MCF 10A (cell line): Measurements from ENCODE around the gene GPSM3. TPM values are rescaled to one million over a fixed set of nuclear protein-coding genes. Genes with fewer than 3 reads are reported as not detected.
A peak's percentile ranks its signal among the peaks of the same experiment; 100 is the strongest.

Experiments used
- Bru-seq: library from RNA; stranded (reverse); fragments of 400-500 nt; gene quantifications from one replicate; lab custom pipeline; 2021; lab: Mats Ljungman, UMichigan
- BruChase-seq, 2 experiments: library from RNA; stranded (reverse); fragments of 400-500 nt; gene quantifications; one replicate each; lab custom pipeline; 2021; lab: Mats Ljungman, UMichigan
- BruUV-seq: library from RNA; stranded (reverse); fragments of 400-500 nt; replicated peaks from 2 replicates; lab custom pipeline; 2021; lab: Mats Ljungman, UMichigan
- CTCF ChIA-PET: fragments of 300-600 bp; sonication (Branson Sonifier 250); formaldehyde crosslinking; extraction: SDS; loops from one replicate; lab custom pipeline; 2021; ENCODE audit warnings: antibody characterized with exemption, inconsistent platforms; lab: Yijun Ruan, JAX
- POLR2A ChIA-PET: fragments of 300-600, 350-650 bp; sonication (Branson Sonifier 250); formaldehyde crosslinking; extraction: SDS; loops from one replicate; lab custom pipeline; 2020; ENCODE audit warnings: antibody characterized with exemption, inconsistent platforms; lab: Yijun Ruan, JAX
- DNase-seq: peaks from one replicate; pipeline ENCODE4 v3.0.0-alpha.2; 2018; ENCODE audit not compliant: unreplicated experiment
- H3K27ac Mint-ChIP-seq: one replicate; pipeline ENCODE4 v1.8.0; 2022; ENCODE audit warnings: mild to moderate bottlenecking, low read depth, mixed read lengths; ENCODE audit not compliant: unreplicated experiment
- H3K27me3 Mint-ChIP-seq: one replicate; pipeline ENCODE4 v1.8.0; 2022; ENCODE audit warnings: mixed read lengths; ENCODE audit not compliant: insufficient read depth, unreplicated experiment
- H3K36me3 Mint-ChIP-seq: one replicate; pipeline ENCODE4 v1.8.0; 2022; ENCODE audit warnings: mild to moderate bottlenecking, moderate library complexity, mixed read lengths; ENCODE audit not compliant: insufficient read depth, unreplicated experiment
- H3K4me1 Mint-ChIP-seq: one replicate; pipeline ENCODE4 v1.8.0; 2022; ENCODE audit warnings: mixed read lengths; ENCODE audit not compliant: insufficient read depth, unreplicated experiment
- H3K4me3 Mint-ChIP-seq: one replicate; pipeline ENCODE4 v1.8.0; 2022; ENCODE audit warnings: mild to moderate bottlenecking, moderate library complexity, mixed read lengths; ENCODE audit not compliant: unreplicated experiment
- H3K9me3 Mint-ChIP-seq: one replicate; pipeline ENCODE4 v1.8.0; 2022; ENCODE audit warnings: mixed read lengths; ENCODE audit not compliant: unreplicated experiment
- CTCF ChIP-seq: fragments of 200-600 bp; IDR thresholded peaks from one replicate; pipeline ENCODE4 v1.8.0; 2022; ENCODE audit warnings: antibody characterized with exemption, mild to moderate bottlenecking; ENCODE audit not compliant: unreplicated experiment
- intact Hi-C: fragments of 100-400 bp; cut with micrococcal nuclease; formaldehyde crosslinking; loops from 2 replicates; pipeline ENCODE4 v1.14.1; 2022
- long read RNA-seq: library from polyadenylated mRNA; stranded (forward); transcript quantifications from one replicate; pipeline ENCODE4 v2.0.0, GENCODE V29; 2022
- total RNA-seq: library from RNA; stranded (reverse); gene quantifications from 2 replicates; pipeline ENCODE4 v1.2.3, GENCODE V29; 2022

Gene GPSM3, protein sequence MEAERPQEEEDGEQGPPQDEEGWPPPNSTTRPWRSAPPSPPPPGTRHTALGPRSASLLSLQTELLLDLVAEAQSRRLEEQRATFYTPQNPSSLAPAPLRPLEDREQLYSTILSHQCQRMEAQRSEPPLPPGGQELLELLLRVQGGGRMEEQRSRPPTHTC
- total RNA-seq (0.71 and 0.84 TPM in 2 replicates), Bru-seq, nascent RNA (percentile 20 among the genes with signal in this experiment), BruChase-seq, experiment 1, labeled RNA remaining after a 6-hour chase (percentile 30 among the genes with signal in this experiment), BruChase-seq, experiment 2, labeled RNA remaining after a 2-hour chase (percentile 33 among the genes with signal in this experiment)
- long read RNA-seq, partial matches to known transcripts: 2 of 3 reads
- long read RNA-seq, other reads (novel, unspliced or antisense): 0 of 3 reads

DNA sequence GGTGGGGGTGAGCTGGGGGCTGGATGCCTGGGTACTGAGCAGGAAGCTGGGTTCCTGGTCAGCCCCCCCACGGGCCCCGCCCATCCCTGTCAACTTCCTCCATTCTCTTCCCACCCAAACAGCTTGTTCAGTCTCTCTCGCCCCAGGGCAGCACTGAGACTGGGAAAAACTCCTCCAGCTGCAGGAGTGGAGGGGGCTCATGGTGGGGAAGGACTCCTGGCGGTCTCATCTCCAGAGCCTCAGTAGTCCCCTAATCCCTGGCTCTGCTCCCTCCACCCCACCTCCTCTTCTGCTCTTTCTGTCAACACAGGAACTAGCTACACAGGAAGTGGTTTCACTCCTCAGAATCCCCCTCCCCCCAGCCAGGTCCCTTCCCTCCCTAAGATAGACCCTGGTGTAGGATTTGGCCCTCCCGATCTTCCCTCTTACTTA, at the start of gene GPSM3:
TSS of gene GPSM3 (minus strand) at position 36 of the 432 bp plus-strand sequence. CDS start 130 bp downstream, outside the sequence.
- BruUV-seq: no TSS peak
- CTCF ChIA-PET: interaction anchor here (0.6 to 1.2 kb wide), 4 partner anchors 9 to 1768 kb away, joined by 3 to 4 read pairs (median 4); no protein-coding TSS in a partner anchor
- H3K36me3 Mint-ChIP-seq: peaks cover 4% of the 10 kb centered on the region
- no peaks in the 10 kb centered on the region for H3K27me3 Mint-ChIP-seq
- TF ChIP-seq CTCF: no peak
- H3K27ac Mint-ChIP-seq: peak within 1 kb of the TSS; percentile 57
- H3K4me1 Mint-ChIP-seq: peaks cover 22% of the 10 kb centered on the region
- no peak within 1 kb of the TSS for H3K4me3 Mint-ChIP-seq
- intact Hi-C loops: no loop called here
- POLR2A ChIA-PET: interaction anchor here (5.9 kb wide), 1 partner anchor 15 kb away, joined by 112 read pairs; the partner anchor contains the start of genes AGPAT1 and RNF5
- no peaks in the 10 kb centered on the region for H3K9me3 Mint-ChIP-seq
- DNase-seq: no peak

DNA sequence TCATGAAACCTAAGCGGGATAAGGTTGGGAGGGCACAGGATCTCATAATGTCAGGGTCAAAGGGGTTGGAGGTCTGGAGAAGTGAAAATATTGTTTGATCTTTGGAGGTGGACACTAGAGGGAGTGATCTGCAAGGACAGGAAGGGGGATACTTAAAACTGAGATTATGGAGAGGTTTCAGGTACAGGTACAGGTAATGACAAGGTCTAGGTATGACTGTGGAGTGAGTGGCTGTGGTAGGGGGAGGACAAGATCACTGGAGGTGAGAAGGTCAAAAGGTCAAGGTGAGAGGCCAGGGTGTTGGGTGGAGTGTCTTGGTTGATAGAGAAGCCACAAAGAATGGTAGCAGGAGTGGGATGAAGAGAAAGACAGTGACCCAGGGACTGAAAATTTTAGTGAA, 48.2 kb upstream of the GPSM3 start:
- ChIA-PET CTCF (interaction anchor here (0.6 to 1.1 kb wide), 3 partner anchors 13 to 122 kb away, joined by 3 to 4 read pairs (median 3); no protein-coding TSS in a partner anchor), POLR2A (no interaction called here)
- Mint-ChIP-seq H3K4me1 (peaks cover 9% of the 10 kb centered on the region), H3K9me3 (no peaks in the 10 kb centered on the region), H3K4me3 (no peak overlapping the region), H3K36me3 (peaks cover 6% of the 10 kb centered on the region), H3K27me3 (peaks cover 24% of the 10 kb centered on the region), H3K27ac (no peak overlapping the region)
- DNase-seq: no peak
- BruUV-seq: no TSS peak
- intact Hi-C loops: loop anchor here (10.0 kb wide), 1 partner anchor 544 kb away; no protein-coding TSS in a partner anchor
- TF ChIP-seq CTCF: no peak

DNA sequence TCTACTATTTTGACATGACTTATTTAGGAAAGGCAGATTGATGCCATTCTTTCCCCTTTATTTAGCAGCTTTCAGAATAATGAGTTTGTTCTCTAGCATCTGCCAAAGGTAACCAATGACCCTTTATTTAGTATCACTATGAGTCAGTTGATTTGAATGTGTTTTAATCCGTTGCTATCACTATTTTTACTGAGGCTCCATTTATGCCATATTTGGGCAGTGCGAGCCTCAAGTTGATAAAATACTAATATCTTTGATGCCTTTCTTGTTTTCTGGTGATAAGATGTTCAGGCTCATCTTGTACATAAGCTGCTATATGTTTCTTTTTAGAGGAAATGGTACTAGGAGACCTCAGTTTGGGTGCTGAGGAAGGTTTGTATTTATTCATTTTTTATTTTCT, 47.0 kb upstream of the GPSM3 start:
- no TSS peak for BruUV-seq
- TF ChIP-seq CTCF: no peak

DNA sequence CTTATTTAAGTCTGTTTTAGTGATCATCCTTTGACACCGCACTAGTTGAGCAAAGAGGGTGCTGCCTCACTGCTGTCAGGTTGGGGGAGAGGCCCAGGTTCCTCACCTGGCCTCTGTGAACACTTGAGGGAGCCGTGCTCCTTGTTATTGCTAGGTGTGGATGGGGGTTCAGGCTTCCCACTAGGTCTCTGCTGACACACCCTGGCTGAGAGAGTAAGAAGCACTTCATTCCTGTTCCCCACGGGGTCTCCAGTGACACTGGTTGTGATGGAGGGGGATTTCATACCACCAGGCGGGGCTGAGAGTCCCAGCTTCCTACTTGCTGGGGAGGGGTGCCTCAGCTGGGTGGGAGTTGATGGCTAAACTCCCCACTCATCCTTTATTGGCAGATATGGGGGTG, 42.5 kb upstream of the GPSM3 start:
- no TSS peak for BruUV-seq
- H3K9me3 Mint-ChIP-seq: no peaks in the 10 kb centered on the region
- no peak overlapping the region for H3K4me3 Mint-ChIP-seq
- no peak for DNase-seq
- ChIA-PET CTCF (interaction anchor here (1.1 kb wide), 1 partner anchor 116 kb away, joined by 3 read pairs; no protein-coding TSS in a partner anchor), POLR2A (no interaction called here)
- no peak for TF ChIP-seq CTCF
- no peaks in the 10 kb centered on the region for H3K4me1 Mint-ChIP-seq
- H3K27ac Mint-ChIP-seq: no peak overlapping the region
- peaks cover 6% of the 10 kb centered on the region for H3K36me3 Mint-ChIP-seq
- intact Hi-C loops: no loop called here
- peaks cover 12% of the 10 kb centered on the region for H3K27me3 Mint-ChIP-seq

More for the DNA sequence above, 47.0 kb upstream of the GPSM3 start:
- POLR2A ChIA-PET: no interaction called here
- DNase-seq: no peak
- CTCF ChIA-PET: no interaction called here
- intact Hi-C loops: no loop called here
- H3K9me3 Mint-ChIP-seq: no peaks in the 10 kb centered on the region
- H3K4me3 Mint-ChIP-seq: no peak overlapping the region
- peaks cover 24% of the 10 kb centered on the region for H3K27me3 Mint-ChIP-seq
- no peaks in the 10 kb centered on the region for H3K4me1 Mint-ChIP-seq
- H3K36me3 Mint-ChIP-seq: peaks cover 6% of the 10 kb centered on the region
- no peak overlapping the region for H3K27ac Mint-ChIP-seq
